Mesendoderm (in vitro differentiated cells): ENCODE data around the gene GNB1L.

Source experiments
- DNase-seq: peaks from one replicate; pipeline ENCODE4 v3.0.0; 2013
- H2AK5ac ChIP-seq: 2 replicates; pipeline ENCODE4 v1.6.1; 2013; ENCODE audit warnings: low read length, inconsistent platforms
- H2BK120ac ChIP-seq: 2 replicates; pipeline ENCODE4 v1.6.1; 2013; ENCODE audit warnings: low read depth, mild to moderate bottlenecking, low read length, moderate library complexity, mixed read lengths
- H2BK15ac ChIP-seq: replicated peaks from 2 replicates; pipeline ENCODE4 v1.6.1; 2013; ENCODE audit warnings: low read depth, mild to moderate bottlenecking, moderate library complexity
- H2BK5ac ChIP-seq: 2 replicates; pipeline ENCODE4 v1.6.1; 2013; ENCODE audit warnings: low read length, inconsistent platforms
- H3K18ac ChIP-seq: 2 replicates; pipeline ENCODE4 v1.6.1; 2013; ENCODE audit warnings: mild to moderate bottlenecking, low read length, mixed read lengths
- H3K23ac ChIP-seq: one replicate; pipeline ENCODE4 v1.6.1; 2013; ENCODE audit warnings: low read length
- H3K27ac ChIP-seq: 2 replicates; pipeline ENCODE4 v1.5.1; 2013; ENCODE audit warnings: low read depth, mild to moderate bottlenecking, inconsistent platforms, low read length, moderate library complexity
- H3K27me3 ChIP-seq: 2 replicates; pipeline ENCODE4 v1.6.1; 2013; ENCODE audit warnings: low read length, control low read depth, mild to moderate bottlenecking, inconsistent platforms; ENCODE audit not compliant: insufficient read depth, poor library complexity
- H3K36me3 ChIP-seq: 2 replicates; pipeline ENCODE4 v1.6.1; 2013; ENCODE audit warnings: low read length, inconsistent platforms; ENCODE audit not compliant: control insufficient read depth, insufficient read depth
- H3K4ac ChIP-seq: one replicate; pipeline ENCODE4 v1.6.1; 2013; ENCODE audit warnings: low read depth, mild to moderate bottlenecking, low read length, moderate library complexity
- H3K4me1 ChIP-seq: 2 replicates; pipeline ENCODE4 v1.6.1; 2013; ENCODE audit warnings: low read depth, low read length, inconsistent platforms; ENCODE audit not compliant: control insufficient read depth
- H3K4me2 ChIP-seq: 2 replicates; pipeline ENCODE4 v1.6.1; 2013; ENCODE audit warnings: low read length
- H3K4me3 ChIP-seq: 2 replicates; pipeline ENCODE4 v1.5.1; 2013; ENCODE audit warnings: mild to moderate bottlenecking, low read length
- H3K56ac ChIP-seq: one replicate; pipeline ENCODE4 v1.6.1; 2013; ENCODE audit warnings: low read length
- H3K79me1 ChIP-seq: 2 replicates; pipeline ENCODE4 v1.6.1; 2013; ENCODE audit warnings: low read length, inconsistent platforms
- H3K79me2 ChIP-seq: 2 replicates; pipeline ENCODE4 v1.6.1; 2013; ENCODE audit warnings: mild to moderate bottlenecking, low read length; ENCODE audit not compliant: control insufficient read depth, insufficient read depth
- H3K9ac ChIP-seq: 2 replicates; pipeline ENCODE4 v1.6.1; 2013; ENCODE audit warnings: low read length, inconsistent platforms
- H4K5ac ChIP-seq: one replicate; pipeline ENCODE4 v1.6.1; 2013; ENCODE audit warnings: low read length
- H4K8ac ChIP-seq: one replicate; pipeline ENCODE4 v1.6.1; 2013; ENCODE audit warnings: low read depth, mild to moderate bottlenecking, control low read depth, low read length, moderate library complexity
- WGBS: extraction: QIAGEN DNeasy Blood & Tissue Kit; methylation state at CpG from one replicate; pipeline ENCODE4 v1.1.7; 2013; ENCODE audit warnings: low lambda C conversion rate, missing lambda C conversion rate; ENCODE audit not compliant: insufficient coverage; ENCODE audit errors: extremely low coverage; 5-methylcytosine and 5-hydroxymethylcytosine counted together

The GNB1L gene

DNA sequence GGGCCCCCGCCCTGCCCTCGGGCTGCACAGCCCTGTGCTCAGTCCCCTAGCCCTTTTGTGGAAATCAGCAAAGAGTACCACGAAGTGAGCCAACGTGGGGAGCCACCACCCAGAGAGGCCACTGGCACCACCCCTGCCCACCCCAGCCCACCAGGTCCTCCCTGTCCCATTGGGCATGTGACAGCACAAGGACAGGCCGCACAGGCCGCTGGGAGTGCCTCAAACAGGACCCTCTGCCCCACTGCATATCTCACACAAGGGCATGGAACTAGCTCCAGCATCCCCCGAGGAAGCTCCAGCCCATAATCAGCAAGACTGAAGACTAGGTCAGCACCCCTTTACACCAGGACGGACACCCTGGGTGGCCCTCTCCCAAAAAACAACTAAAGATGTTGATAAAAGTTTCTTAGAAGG is 29.7 kb downstream of the GNB1L start:
- H2BK5ac ChIP-seq = no peak overlapping the region
- no peak overlapping the region for H3K4me2 ChIP-seq
- H3K56ac ChIP-seq = no peak overlapping the region
- peaks cover 1% of the 10 kb centered on the region for H3K79me2 ChIP-seq
- H2BK15ac ChIP-seq = no peak overlapping the region
- H4K8ac ChIP-seq = no peak overlapping the region
- peaks cover 2% of the 10 kb centered on the region for H3K79me1 ChIP-seq
- no CpG with 5 or more reads among the region's 8 CpGs for WGBS
- H3K9ac ChIP-seq = no peak overlapping the region
- no peaks in the 10 kb centered on the region for H3K4me1 ChIP-seq
- no peak overlapping the region for H2AK5ac ChIP-seq
- H3K4ac ChIP-seq = no peak overlapping the region
- no peak for DNase-seq
- H3K27ac ChIP-seq = no peak overlapping the region
- no peak overlapping the region for H4K5ac ChIP-seq
- no peaks in the 10 kb centered on the region for H3K36me3 ChIP-seq
- H2BK120ac ChIP-seq = no peak overlapping the region
- no peak overlapping the region for H3K18ac ChIP-seq
- no peak overlapping the region for H3K4me3 ChIP-seq
- no peaks in the 10 kb centered on the region for H3K27me3 ChIP-seq
- H3K23ac ChIP-seq = no peak overlapping the region

DNA sequence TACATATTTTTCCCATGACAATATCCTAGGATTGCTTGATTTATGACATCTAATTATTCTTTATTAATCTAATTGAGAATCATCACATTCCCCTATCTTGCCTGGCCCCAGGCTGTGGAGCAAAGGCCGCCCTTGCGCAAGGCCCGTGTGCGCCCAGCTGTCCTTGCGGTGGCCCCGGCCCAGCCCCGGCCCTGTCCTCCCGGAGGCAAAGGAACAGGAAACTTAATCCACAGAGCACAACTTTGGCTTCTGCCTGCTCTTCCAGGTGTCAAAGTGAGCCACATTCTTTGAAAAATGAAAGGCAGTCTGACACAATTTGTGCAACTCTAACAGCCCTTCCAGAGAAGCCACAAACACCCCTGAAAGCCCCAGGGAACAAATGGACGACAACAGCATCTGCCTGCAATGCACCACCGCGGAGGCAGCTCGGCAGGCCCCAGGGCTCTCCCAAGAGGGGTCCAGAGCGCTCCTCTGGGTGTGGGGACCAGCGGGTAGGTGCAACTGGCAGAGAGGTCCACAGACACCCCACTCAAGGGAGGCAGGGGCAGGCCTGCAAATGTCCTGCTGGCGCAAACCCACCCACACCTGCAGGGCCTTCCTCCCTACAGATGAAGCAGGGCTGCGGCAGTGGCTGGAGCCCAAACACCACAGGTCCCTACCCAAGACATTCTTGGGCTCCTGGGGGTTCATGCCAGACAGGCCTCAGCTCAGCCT is 30.3 kb downstream of the GNB1L start:
- H3K36me3 ChIP-seq = no peaks in the 10 kb centered on the region

DNA sequence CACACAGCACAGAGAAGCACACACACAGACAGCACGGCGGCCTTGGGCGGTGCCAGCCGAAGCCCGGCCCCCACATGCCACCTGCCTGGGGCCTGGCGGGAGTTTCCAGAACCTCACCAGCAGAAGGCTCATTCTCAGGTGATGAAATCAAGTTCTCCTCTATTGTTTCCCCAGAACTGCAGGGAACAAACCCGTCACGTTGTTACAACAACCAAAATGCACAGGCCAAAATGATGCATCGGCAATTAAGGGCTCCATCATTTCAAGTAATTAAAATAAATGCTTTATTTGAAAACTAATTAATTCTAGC is 30.8 kb downstream of the GNB1L start:
- Histone ChIP-seq H3K56ac (no peak overlapping the region), H3K27me3 (no peaks in the 10 kb centered on the region), H3K4me1 (no peaks in the 10 kb centered on the region), H3K79me2 (peaks cover 1% of the 10 kb centered on the region), H4K5ac (no peak overlapping the region), H2AK5ac (no peak overlapping the region), H3K36me3 (no peaks in the 10 kb centered on the region), H3K4me3 (no peak overlapping the region), H2BK15ac (no peak overlapping the region), H3K4ac (no peak overlapping the region), H3K18ac (no peak overlapping the region), H3K9ac (no peak overlapping the region), H3K23ac (no peak overlapping the region), H2BK120ac (no peak overlapping the region), H3K79me1 (peaks cover 2% of the 10 kb centered on the region), H3K4me2 (no peak overlapping the region), H4K8ac (no peak overlapping the region), H3K27ac (no peak overlapping the region), H2BK5ac (no peak overlapping the region)
- no CpG with 5 or more reads among the region's 9 CpGs for WGBS
- DNase-seq = peak; percentile 18

More for the DNA sequence above, 30.3 kb downstream of the GNB1L start:
- Histone ChIP-seq H3K4me1 (no peaks in the 10 kb centered on the region), H2BK5ac (no peak overlapping the region), H3K9ac (no peak overlapping the region), H2BK15ac (no peak overlapping the region), H3K79me1 (peaks cover 2% of the 10 kb centered on the region), H3K23ac (no peak overlapping the region), H2AK5ac (no peak overlapping the region), H3K4me2 (no peak overlapping the region), H3K27me3 (no peaks in the 10 kb centered on the region), H4K8ac (no peak overlapping the region), H3K18ac (no peak overlapping the region), H3K4me3 (no peak overlapping the region), H2BK120ac (no peak overlapping the region), H4K5ac (no peak overlapping the region), H3K79me2 (peaks cover 1% of the 10 kb centered on the region), H3K56ac (no peak overlapping the region), H3K27ac (no peak overlapping the region), H3K4ac (no peak overlapping the region)
- no peak for DNase-seq
- no CpG with 5 or more reads among the region's 16 CpGs for WGBS

DNA sequence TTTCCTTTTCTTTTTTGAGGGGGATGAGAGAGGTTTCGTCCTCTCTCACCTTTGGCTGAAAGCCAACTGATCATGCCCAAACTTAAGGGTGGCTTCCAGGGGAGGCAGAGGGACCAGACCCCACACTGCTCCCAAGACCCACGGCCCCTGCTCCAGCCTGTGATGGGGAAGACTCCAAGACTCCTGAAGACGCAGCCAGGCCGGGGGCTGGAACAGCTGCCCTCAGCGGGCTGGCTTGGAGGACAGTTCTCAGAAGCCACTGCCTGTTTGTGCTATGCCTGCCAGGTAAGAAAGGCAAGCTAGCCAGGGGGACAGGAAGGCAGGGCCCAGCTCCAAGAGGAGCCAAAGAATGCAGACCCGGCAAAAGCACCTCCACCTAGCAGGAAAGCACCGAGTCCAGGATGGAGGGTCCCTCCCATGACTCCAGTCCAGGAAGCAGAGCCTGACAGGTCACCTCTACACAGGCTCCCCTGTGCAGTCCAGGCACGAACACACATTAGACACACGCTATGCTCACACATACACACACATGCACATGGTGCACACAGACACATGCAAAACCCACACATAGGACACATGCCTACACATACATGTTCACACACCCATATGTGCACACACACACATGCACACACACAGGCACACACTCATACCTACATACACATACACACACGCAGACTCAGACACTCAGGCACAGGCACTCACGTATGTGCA is 31.3 kb downstream of the GNB1L start:
- peaks cover 1% of the 10 kb centered on the region for H3K79me2 ChIP-seq
- no peak overlapping the region for H2BK15ac ChIP-seq
- peaks cover 2% of the 10 kb centered on the region for H3K79me1 ChIP-seq
- H2AK5ac ChIP-seq = no peak overlapping the region
- no peak for DNase-seq
- H3K4me2 ChIP-seq = no peak overlapping the region
- H3K27ac ChIP-seq = no peak overlapping the region
- H3K56ac ChIP-seq = no peak overlapping the region
- H3K9ac ChIP-seq = no peak overlapping the region
- no peaks in the 10 kb centered on the region for H3K4me1 ChIP-seq
- H2BK120ac ChIP-seq = no peak overlapping the region
- no peak overlapping the region for H3K4me3 ChIP-seq
- no peaks in the 10 kb centered on the region for H3K36me3 ChIP-seq
- no peak overlapping the region for H4K5ac ChIP-seq
- H3K27me3 ChIP-seq = no peaks in the 10 kb centered on the region
- H3K18ac ChIP-seq = no peak overlapping the region
- H3K23ac ChIP-seq = no peak overlapping the region
- no peak overlapping the region for H3K4ac ChIP-seq
- no peak overlapping the region for H2BK5ac ChIP-seq
- no peak overlapping the region for H4K8ac ChIP-seq
- WGBS = no CpG with 5 or more reads among the region's 11 CpGs

DNA sequence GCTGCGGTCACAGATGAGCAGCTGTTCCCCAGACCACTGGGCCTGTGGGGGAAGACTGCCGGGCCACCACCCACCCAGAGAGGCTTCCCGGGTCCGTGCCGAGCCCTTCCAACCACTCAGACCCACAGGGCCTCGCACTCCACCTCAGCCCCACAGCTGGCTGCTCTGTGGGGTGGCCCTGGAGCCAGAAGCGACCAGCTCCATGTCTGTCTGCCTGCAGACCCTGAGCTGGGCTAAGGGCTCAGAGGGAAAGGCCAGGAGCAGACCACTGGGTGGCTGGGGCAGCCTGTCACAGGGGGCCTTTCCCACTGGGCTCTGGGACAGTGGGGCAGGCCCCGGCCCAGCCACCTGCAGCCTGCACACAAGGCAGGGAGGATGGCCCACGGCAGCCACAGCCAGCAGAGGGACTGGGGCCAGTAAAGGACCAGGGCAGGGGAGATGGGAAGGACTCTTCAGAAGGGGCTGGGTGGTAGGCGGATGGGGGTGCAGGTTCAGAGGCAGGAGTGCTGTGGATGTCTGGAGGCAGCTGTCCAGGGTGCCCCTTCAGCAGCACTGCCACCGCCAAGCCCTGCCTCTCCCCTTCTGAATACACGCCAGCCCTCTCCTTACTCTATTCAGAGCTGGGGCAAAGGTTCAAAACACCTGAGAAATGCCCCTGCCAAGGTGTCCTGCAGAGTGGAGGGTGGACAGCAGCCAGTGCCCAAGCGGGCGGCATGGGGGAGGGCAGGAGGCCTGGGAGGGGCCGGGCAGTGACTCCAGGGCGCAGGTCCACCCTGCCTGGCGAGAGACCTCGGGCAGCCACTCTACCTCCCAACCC is 32.2 kb downstream of the GNB1L start:
- peaks cover 2% of the 10 kb centered on the region for H3K79me1 ChIP-seq
- H3K56ac ChIP-seq = no peak overlapping the region
- no peak for DNase-seq
- no CpG with 5 or more reads among the region's 18 CpGs for WGBS
- no peak overlapping the region for H3K23ac ChIP-seq
- no peak overlapping the region for H2BK5ac ChIP-seq
- no peak overlapping the region for H2BK15ac ChIP-seq
- H3K4ac ChIP-seq = no peak overlapping the region
- H3K79me2 ChIP-seq = peaks cover 1% of the 10 kb centered on the region
- no peak overlapping the region for H2AK5ac ChIP-seq
- H3K9ac ChIP-seq = no peak overlapping the region
- H3K36me3 ChIP-seq = no peaks in the 10 kb centered on the region
- H3K27ac ChIP-seq = no peak overlapping the region
- no peaks in the 10 kb centered on the region for H3K27me3 ChIP-seq
- H3K4me1 ChIP-seq = no peaks in the 10 kb centered on the region
- no peak overlapping the region for H3K4me3 ChIP-seq
- no peak overlapping the region for H4K5ac ChIP-seq
- no peak overlapping the region for H3K4me2 ChIP-seq
- no peak overlapping the region for H2BK120ac ChIP-seq
- H4K8ac ChIP-seq = no peak overlapping the region
- H3K18ac ChIP-seq = no peak overlapping the region
